Measurements from ENCODE around the gene SNX5. TPM values are rescaled to one million over a fixed set of nuclear protein-coding genes. Genes with fewer than 3 reads are reported as not detected.
A peak's percentile ranks its signal among the peaks of the same experiment; 100 is the strongest.

The SNX5 gene
- total and polyA plus RNA-seq, 2 of the 13 experiments (the other 11 are each of a cell fraction or from before 2014, with no cell fraction given) = 664 to 1,040 TPM

GRCh38 chr20:17896771-17897369 is 71.7 kb downstream of the SNX5 start (continued):
- TF ChIP-seq ZNF281 (CRISPR knock-in tag; IDR thresholded peaks at IDR 0.05; ENCODE audit: borderline replicate concordance) (peak; percentile 85), ZNF747 (CRISPR knock-in tag; IDR thresholded peaks at IDR 0.05; ENCODE audit: borderline replicate concordance) (peak; percentile 74; the same call in 1 of the 2 replicates), UBTF (CRISPR knock-in tag; IDR thresholded peaks at IDR 0.05) (no peak; the same call in 1 of the 2 replicates), NR2C2 (CRISPR knock-in tag; IDR thresholded peaks at IDR 0.05; ENCODE audit: borderline replicate concordance) (peak; percentile 86), ZNF607 (CRISPR knock-in tag; IDR thresholded peaks at IDR 0.05; ENCODE audit: borderline replicate concordance) (no peak; the same call in 1 of the 2 replicates), MTA3 (CRISPR knock-in tag; IDR thresholded peaks at IDR 0.05) (no peak), SAFB2 (CRISPR knock-in tag; IDR thresholded peaks at IDR 0.05; ENCODE audit: borderline replicate concordance, low read depth) (no peak), KDM4B (CRISPR knock-in tag; IDR thresholded peaks at IDR 0.05) (peak; percentile 86), SIX4 (CRISPR knock-in tag; IDR thresholded peaks at IDR 0.05) (peak; percentile 80; the same call in 1 of the 2 replicates), ZNF12 (CRISPR knock-in tag; IDR thresholded peaks at IDR 0.05) (peak; percentile 80; the same call in 1 of the 2 replicates), KMT2A (CRISPR knock-in tag; IDR thresholded peaks at IDR 0.05) (no peak), CAMTA2 (CRISPR knock-in tag; IDR thresholded peaks at IDR 0.05; ENCODE audit: borderline replicate concordance) (no peak), HIC2 (CRISPR knock-in tag; IDR thresholded peaks at IDR 0.05; ENCODE audit: low read depth) (peak; percentile 84; the same call in 1 of the 2 replicates), NFYB (CRISPR knock-in tag; IDR thresholded peaks at IDR 0.05) (no peak), CREB3 (CRISPR knock-in tag; IDR thresholded peaks at IDR 0.05) (no peak; the same call in 1 of the 2 replicates), TMF1 (CRISPR knock-in tag; IDR thresholded peaks at IDR 0.05; ENCODE audit: low read depth) (no peak), CHCHD3 (CRISPR knock-in tag; IDR thresholded peaks at IDR 0.05) (no peak), ZNF501 (CRISPR knock-in tag; IDR thresholded peaks at IDR 0.05) (no peak), ZNF562 (CRISPR knock-in tag; IDR thresholded peaks at IDR 0.05; ENCODE audit: borderline replicate concordance) (no peak; the same call in 1 of the 2 replicates), XRCC5 (optimal IDR thresholded peaks at IDR 0.05; ENCODE audit: low read length) (peak; percentile 93), ZSCAN9 (CRISPR knock-in tag; IDR thresholded peaks at IDR 0.05; ENCODE audit: borderline replicate concordance) (peak; percentile 88), ZNF329 (CRISPR knock-in tag; IDR thresholded peaks at IDR 0.05; ENCODE audit: low read depth) (no peak), ZNF816 (CRISPR knock-in tag; IDR thresholded peaks at IDR 0.05; ENCODE audit: borderline replicate concordance) (0 out of 2 replicates have a peak, but pooled peaks have one; percentile 13)
